HG03064 (cell line): Measurements from ENCODE around the gene LTBP2.

Source experiments
- ATAC-seq: cut with Tn5 transposase; IDR thresholded peaks from one replicate; pipeline ENCODE4 v1.9.1; 2021; ENCODE audit warnings: low read depth; ENCODE audit not compliant: unreplicated experiment

Gene LTBP2

DNA sequence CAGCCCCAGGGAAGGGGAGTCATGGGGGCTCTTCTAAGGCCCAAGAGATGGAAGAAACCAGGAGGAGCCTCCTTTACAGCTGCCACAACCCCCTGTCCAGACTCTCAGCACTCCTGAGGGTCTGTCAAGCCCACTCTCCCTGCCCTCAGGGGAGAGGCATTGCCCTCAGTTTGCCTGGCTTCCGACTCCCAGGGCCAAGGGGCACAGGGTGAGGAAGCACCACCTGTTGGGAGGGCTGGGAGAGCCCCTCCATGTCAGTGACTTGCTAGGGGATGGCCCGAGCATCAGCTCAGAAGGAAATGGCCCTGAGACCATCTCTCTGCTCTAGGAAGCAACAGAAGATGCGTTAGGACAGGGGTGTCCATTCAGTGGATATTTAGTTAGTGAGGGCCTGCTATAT is 36.1 kb downstream of the LTBP2 start:
- no peak for ATAC-seq

DNA sequence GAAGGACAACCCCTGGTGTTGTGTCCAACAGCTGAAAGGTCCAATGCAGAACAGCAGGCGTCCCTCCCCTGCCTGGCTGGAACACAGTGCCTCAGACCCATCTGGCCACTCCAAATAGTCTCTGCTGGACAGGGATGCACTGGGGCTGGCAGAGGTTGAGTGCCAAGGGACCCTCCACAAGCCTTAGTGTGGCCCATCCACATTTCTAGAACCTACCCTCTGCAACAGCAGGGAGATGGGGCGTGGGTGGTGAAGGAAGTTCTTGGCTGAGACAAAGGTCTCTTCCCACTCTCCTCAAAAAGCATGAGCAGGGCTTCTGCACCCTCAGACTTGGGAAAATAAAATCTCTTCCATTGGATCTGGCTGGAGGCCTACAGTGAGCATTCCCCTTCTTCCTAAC is 36.5 kb downstream of the LTBP2 start:
- no peak for ATAC-seq

DNA sequence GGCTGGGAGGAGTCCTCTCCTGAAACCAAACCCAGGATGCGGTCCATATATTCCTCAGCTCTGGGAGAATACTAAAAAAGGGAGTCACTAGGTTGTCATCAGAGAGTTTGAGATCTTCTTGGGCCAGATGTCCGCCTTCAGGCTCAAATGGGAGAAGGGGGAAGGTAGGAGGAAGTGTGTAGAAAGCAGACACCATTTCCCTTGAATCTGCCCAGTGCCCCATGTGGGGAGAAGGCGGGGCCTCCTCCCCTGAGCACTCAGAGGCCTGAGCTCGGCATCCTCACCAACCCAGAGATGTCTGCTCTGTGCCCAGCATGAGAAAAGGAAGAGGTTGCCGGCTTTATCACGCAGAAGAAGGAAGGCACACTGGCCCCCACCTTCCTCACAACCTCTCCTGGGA is 37.3 kb downstream of the LTBP2 start:
- no peak for ATAC-seq

DNA sequence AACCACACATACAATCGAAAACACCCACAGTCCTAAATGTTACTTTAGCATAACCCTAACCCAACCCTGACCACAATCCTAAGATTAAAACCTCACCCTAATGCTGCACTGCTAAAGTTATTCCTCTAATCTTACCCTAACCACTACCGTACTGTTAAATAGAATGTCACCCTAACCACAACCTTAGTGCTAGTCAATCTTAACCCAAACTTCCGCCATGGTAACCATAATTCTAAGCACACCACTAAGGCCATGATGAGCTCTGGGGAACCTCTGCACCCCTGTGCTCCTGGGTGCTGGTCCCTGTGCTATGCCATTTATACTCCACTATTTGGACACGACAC is 38.0 kb downstream of the LTBP2 start:
- ATAC-seq, result no peak

DNA sequence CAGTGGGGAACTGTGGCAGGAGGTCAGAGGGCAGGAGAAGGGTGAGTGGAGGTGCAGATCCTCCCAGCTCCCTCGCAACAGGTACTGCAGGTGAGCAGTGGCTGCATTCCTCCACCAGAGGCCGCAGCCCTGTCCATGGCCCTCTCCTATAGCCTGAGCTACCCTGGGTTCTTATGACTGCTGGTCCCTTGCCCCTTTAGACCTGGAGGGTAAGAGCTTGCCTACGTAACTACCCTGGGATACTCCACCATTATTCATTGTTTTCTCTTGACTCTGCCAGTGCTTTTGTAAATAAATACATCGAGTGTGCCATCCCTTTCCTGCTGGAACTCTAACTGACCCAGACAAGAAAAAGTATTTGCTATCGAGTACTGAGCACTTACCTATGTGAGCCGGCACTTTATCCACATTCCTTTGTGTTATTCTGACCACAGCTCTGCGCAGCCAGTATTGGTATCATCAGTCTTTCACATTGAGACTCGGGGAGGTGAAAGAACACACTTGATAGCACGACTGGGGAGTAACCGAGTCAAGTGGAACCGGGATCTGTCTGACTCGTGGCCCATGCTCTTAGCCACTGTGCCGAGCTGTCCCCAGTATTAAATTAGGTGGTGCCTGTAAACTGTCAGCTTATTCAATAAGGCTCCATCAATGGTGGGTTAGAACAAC is 38.5 kb downstream of the LTBP2 start:
- no peak for ATAC-seq

DNA sequence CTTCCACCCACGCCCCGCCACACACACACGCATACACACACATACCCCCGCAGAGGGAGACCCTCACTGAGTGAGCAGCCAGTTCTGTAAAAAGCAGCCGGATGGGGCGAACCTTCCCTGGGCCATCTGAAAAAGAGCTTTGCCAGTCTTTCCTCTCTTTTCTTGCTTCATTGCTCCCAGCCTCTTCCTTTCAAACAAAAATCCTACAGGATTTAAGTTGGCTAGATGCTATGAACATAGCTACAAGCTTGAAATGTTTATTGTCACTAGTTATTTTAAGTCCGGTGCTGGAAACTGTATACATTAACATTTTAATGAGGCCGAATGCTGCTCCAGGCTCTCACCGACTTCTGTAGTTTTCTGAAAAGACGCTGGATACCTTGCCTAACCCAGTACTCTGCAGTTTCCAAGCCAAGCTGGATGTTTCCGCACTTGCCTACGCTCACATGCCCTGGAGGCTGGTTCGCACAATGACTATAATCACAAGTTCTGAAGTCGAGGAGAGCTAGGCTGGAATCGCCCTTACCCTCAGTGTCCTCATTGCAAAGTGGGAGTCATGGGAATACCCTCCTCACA is 39.2 kb downstream of the LTBP2 start:
- no peak for ATAC-seq

DNA sequence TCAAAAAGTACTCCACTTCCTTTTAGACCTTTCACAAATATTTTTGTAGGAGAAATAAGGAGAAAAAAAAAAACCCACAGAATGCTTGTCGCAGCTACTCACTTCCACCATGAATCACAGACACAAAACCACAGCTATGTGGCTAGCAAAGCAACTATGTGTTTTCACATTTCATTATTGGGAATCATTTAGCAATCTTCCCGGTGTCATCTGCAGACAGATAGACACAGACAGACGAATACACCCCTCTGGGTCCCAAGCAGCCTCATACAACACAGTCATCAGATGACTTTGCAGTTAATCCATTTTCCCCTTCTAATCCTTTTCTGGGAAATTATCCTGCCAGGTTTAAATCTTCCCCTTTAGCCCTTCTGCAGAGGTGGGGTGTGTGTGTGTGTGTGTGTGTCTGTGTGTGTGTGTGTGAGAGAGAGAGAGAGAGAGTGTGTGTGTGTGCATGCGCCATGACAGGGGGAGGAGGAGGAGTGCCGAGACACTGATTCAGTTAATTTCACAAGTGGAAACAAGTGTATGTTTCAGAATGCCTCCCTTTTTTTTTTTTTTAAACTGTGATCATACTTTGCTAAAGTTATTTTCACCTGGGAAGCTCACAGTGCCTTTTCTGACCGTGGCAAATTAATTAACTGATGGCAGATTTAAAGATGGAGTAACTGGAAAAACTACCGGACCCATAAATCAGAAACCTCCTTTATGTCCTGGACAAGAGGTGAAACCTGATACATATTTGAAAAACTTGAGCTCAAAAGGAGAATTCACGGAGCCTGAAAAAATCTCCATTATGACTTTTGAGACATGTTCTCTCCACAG is 39.9 kb downstream of the LTBP2 start:
- no peak for ATAC-seq

DNA sequence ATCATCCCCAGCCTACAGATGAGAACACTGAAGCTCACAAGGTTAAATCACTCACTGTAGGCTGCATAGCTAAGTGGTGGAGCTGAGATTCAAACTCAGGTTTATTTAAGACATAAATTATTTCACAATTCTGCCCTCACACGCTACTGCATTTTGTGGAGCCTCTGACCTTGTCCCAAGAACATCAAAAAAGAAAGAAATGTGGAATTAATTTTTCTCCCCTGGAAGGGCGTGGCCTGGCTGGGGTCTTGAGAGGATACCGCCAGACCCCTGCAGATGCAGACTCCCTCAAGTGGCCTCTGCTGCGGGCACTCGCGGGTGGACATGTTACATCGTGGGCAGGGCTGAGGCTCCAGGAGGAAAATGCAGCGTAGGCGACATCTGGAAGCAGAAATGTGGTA is 40.6 kb downstream of the LTBP2 start:
- ATAC-seq, result no peak

DNA sequence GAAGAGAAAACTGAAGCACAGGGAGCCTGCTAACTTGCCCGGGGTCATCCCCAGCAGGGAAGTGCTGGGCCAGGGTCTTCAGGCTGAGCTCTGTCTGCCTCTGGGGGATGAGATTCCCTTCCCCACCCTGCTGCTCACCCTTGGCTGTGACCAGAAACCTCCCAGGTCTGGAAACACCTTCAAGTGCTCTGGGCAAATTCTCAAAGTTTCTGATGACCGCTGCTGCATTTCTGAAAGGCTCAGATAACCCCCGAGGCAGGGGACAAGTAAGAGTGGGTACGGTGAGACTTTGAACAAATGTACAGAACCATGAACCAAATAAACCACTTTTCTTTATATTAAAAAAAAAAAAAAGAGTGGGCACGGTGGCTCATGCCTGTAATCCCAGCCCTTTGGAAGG is 41.3 kb downstream of the LTBP2 start:
- no peak for ATAC-seq

DNA sequence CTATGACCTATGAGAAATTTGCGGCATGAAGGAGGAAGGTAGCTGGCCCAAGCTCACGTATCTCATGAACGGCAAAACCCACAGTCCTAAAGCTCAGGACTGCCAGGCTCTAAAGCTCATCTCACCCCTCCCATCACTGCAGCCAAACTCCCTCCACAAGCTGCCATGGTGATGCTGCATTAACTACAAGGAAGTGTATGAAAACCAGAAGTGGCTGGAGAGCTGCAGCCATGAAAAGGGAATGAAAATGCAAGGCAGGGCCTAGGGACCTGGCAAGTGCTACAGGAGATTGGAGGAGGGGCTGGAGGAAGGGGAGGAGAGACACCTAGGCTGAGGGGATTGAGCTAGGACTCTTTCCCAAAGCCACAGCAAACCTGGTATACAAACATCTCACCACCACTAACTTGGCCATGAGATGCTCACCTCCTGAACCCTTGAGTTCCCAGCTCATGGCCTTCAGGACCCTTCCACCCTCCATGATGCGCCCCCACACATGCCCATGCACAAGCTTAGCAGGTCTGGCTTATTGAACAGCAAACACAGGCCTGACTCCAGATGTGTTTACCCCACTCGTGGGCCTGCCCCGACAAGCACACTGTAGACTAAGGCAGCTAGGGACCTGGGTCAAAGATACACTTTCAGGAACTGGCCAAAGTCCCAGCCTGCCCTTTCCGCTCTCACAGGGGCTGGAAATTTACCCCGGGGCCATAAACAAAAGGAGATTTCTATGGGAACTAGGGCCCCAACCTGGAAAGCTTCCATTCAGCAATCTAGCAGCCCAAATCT is 42.0 kb downstream of the LTBP2 start:
- no peak for ATAC-seq

DNA sequence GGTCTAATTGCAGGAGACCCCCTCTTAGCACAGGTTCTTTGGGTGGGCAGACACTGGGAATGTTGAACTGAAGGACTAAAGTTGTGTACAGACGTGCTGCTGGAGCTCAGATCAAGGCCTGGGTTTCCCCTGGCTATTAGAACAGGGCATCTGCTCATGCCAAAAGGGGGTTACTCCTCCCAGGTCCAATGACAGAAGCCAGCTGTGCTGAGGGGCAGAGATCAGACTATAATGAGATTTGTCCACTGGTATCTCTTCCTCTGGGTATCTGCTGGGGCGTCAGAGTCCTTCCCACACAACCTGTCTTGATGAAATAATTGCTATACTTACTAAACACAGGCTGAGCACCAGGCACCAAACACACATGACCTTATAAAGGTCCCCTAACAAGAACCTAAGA is 42.6 kb downstream of the LTBP2 start:
- no peak for ATAC-seq

DNA sequence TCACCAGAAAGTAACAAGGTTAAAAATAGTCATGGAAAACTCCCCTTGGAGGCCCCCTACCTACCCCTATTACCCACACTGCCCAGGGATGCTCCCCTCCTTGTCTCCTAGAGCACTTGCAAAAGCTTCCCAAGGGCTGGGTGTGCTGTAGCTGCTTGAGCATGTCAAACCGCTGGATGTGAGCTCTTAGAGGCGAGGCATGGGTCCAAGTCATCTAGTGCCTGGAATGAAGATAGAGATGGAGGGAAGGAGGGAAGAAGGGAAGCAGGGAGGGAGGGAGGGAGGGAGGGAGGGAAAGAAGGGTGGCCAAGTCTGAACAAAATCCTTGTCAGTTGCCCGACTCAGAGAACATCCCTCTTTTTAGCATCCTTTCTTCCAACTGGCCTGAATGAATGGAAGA is 43.1 kb downstream of the LTBP2 start:
- no peak for ATAC-seq

DNA sequence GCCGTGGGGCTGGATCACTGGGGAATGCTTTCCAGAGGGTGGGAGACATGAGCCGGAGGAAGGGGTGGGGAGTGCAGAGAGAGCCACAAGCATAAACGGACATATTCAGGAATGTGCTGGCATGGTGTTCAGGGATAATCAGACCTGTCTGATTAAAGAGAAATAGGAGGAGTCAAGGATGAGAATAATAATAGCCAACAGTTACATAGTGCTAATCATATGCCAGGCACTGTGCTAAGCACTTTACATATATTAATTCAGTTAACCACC is 43.7 kb downstream of the LTBP2 start:
- no peak for ATAC-seq

DNA sequence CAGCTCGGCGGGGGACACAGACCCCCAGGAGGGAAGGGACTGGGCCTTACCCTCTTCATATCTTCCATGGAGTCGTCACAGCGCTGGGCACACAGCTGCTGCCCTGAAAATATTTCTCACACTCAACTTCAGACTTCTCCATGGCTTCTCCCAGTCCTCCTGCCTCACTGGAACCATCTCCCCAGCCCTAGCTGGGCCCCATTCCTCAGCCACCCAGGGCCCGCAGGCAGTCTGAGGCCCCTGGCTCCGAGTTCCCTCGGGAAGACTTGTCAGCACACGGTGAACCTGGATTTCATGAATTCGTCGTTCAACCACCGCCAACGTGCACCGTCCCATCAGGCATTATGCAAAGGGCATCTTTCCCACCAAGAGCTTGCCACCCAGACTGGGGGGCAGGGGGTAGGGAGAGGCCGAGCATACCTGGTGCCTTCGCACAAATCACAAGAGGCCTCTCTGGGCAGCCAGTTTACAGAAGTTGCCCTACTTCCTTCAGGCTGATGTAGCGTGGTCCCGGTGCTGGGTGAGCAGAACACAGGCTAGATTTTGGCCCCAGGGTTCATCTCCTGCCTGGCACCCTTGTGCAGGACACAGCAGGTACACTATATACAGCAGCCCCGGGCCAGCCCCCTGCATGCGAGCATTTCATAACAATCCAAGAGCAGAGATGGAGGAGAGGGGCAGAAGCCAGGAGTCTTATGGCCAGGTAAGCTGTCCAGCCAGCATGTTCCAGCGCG is 44.2 kb downstream of the LTBP2 start:
- no peak for ATAC-seq

DNA sequence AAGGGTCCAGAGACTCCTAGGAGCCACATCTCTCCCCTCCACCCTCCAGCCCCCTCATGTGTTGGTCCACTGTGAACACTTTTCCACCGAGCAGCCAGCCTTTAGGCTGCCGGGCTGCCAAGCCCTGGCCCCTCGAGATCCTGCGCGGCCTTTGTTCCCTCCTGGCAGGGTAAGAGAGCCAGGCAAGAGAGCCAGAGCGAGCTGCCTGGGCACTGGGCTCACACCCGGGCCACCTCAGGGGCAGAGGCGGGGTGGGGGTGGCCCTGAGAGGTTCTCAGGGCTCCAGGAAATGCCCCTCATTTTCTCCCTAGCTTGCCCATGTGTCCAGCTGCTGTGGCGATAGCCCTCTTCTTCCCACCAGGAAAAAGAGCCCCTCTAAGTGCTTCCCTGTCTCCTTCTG is 44.8 kb downstream of the LTBP2 start:
- no peak for ATAC-seq

DNA sequence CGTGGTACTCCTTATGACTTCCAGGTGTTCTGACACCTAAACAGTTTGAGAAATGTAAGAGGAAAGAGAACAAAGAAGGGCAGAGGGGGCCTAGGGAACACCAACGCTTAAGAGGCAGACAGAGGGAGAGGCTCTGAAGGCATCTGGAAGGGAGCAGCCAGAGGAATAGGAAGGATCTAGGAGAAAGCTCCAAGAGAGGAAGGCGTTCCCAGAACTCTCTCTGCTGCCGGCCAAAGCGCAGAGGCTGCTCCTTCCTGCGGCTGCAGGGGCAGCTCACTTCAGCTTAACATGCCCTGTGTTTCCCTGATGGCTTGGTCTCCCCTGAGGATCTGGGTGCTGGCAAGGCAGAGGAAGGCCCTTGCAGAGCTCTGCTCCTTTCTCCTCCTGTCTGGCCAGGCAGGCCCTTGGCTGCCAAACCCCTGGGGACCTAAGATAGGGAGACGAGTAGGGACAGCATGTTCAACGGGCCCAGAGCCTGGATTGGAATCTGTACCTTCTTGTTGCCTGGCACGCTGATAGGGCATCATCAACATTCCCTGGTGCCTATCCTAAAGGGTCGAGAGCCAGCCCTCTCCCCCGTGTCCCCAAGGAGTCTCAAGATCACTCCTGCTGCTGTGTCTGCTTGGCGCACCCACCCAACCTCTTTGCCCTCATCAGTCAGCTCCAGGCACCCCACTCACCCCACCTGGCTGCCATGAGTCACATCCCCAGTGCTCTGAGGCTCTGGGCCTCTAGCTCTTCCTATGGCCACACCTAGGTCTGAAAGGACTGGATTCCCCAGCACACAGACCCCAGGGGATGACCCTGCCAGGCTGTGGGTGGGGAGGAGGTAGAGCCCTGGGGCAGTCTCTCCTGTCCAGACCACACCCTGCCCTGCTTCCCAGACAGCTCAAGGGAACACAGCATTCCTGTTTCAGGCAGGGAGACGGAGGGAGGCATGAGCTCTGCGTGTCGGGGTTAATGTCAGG is 45.6 kb downstream of the LTBP2 start:
- ATAC-seq, result no peak

DNA sequence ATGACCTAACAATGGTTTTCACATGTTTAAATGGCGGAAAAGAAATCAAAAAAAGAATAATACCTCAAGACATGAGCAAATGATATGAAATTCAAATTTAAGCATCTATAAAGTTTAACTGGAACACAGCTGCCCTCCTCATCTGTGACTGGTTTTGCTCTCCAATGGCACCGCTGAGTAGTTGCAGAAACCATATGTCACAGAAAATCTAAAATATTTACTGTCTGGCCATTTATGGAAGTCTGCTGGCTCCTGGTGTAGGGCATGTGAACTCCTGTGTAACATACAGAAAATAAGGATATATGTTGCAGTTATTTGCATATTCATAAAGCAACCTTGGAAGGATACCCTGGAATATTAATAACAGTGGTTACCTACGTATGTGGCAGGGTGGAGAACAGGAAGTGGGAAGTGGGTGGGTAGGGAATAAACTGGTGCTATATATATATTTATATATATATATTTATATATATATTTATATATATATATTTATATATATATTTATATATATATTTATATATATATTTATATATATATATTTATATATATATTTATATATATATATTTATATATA is 48.4 kb downstream of the LTBP2 start:
- ATAC-seq, result no peak

DNA sequence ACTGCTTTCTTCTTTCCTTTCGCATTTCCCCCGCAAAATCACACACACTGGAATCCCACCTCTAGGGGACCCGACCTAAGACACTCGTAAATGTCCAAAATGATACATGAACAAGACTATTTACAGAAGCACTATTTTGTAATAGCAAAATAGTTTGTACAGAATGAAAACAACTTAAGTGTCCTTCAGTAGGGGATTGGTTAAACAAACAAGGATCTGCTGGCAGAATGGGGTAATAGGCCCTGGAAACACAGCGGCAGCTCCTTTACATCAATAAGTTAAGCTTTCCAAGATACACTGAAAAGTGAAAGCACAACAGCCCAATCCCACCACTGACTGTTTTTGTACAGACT is 48.8 kb downstream of the LTBP2 start:
- no peak for ATAC-seq

DNA sequence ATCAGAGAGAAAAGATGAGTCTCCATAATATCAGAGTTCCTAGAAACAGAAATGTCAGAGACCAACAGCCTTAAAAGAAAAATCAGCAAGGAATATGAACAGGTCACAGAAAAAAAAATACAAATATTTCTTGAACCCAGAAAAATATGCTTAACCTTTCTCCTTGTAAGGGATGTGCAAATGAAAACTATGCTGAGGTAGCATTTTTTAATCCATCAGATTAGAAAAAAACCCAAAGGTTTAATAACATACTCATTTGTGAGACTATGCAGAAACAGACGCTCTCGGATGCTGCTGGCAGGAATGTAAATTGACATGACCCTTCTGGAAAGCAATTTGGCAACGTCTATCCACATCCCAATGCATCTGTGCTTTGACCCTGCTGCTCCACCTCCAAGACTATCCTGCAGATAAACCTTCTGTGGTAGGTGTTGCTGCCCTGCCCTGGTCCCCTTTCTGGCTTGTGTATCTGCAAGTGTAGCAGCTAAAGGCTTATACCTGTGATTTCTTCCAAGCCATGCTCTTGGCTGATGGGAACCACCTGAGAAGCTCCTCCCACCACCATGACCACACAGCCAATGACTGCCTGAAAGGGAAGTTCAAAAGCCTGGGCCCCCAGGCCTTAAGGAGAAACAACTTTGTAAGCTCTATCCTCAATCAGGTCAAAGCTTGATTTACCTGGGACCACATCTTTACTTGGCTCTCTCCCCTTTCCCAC is 49.4 kb downstream of the LTBP2 start:
- no peak for ATAC-seq
